NB4 (cell line): ENCODE results near the gene MRPL49.
"Not testable (repeated sequence)": the region's sequence is repeated elsewhere in the genome, so short reads cannot be mapped to it uniquely, and the experiment has no call there.

Source experiments
- DNase-seq: peaks from one replicate; pipeline ENCODE4 v3.0.0; 2010; ENCODE audit warnings: low read depth
- H3K4me3 ChIP-seq: one replicate; pipeline ENCODE4 v1.5.1; 2011; ENCODE audit warnings: mild to moderate bottlenecking, low read depth, low read length, moderate library complexity
- MYC ChIP-seq: IDR thresholded peaks from 2 replicates; pipeline ENCODE4 v1.6.1; 2011; ENCODE audit warnings: low read depth, low read length
- POLR2A ChIP-seq: IDR thresholded peaks from 2 replicates; pipeline ENCODE4 v1.6.1; 2011; ENCODE audit warnings: mild to moderate bottlenecking; ENCODE audit not compliant: insufficient read length; ENCODE audit errors: extremely low read depth
- TF ChIP-seq, protein P1 (sequence below): IDR thresholded peaks from 2 replicates; pipeline ENCODE4 v1.6.1; 2011; ENCODE audit warnings: low read depth, low read length
- TF ChIP-seq, protein P2 (sequence below): IDR thresholded peaks from one replicate; pipeline ENCODE4 v1.5.1; 2012; ENCODE audit warnings: low read depth, low read length

Gene MRPL49

DNA sequence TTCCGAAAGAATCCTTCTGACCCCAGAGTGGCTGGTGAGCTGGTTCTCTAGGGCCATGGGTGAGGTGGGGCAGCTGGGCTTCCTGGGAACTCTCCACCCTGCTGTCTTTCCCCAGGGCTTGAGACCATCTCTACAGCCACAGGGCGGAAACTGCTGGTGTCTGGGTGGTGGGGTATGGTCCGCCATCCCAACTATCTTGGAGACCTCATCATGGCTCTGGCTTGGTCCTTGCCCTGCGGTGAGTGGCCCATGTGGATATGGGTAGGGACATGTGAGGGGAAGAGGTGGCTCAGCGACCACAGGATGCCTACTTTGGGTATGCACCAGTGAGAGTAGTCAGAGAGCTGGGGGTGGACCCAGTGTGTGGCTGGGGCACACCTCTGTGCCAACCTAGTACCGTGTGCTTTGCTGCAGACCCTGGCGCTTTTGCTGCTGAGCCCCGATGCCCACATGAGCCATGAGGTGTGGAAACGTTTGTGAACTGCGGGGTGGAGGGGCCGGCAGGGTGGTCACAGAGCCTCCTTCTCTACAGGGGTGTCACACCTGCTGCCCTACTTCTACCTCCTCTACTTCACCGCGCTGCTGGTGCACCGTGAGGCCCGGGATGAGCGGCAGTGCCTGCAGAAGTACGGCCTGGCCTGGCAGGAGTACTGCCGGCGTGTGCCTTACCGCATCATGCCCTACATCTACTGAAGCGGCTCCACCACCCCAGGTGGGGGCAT lies 6.6 kb upstream of the MRPL49 start:
- peak; percentile 12 for DNase-seq
- TF ChIP-seq, protein P1, sequence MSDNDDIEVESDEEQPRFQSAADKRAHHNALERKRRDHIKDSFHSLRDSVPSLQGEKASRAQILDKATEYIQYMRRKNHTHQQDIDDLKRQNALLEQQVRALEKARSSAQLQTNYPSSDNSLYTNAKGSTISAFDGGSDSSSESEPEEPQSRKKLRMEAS, result no peak
- TF ChIP-seq MYC (no peak), POLR2A (no peak)
- TF ChIP-seq, protein P2, sequence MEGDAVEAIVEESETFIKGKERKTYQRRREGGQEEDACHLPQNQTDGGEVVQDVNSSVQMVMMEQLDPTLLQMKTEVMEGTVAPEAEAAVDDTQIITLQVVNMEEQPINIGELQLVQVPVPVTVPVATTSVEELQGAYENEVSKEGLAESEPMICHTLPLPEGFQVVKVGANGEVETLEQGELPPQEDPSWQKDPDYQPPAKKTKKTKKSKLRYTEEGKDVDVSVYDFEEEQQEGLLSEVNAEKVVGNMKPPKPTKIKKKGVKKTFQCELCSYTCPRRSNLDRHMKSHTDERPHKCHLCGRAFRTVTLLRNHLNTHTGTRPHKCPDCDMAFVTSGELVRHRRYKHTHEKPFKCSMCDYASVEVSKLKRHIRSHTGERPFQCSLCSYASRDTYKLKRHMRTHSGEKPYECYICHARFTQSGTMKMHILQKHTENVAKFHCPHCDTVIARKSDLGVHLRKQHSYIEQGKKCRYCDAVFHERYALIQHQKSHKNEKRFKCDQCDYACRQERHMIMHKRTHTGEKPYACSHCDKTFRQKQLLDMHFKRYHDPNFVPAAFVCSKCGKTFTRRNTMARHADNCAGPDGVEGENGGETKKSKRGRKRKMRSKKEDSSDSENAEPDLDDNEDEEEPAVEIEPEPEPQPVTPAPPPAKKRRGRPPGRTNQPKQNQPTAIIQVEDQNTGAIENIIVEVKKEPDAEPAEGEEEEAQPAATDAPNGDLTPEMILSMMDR, result no peak
- no peak overlapping the region for H3K4me3 ChIP-seq

DNA sequence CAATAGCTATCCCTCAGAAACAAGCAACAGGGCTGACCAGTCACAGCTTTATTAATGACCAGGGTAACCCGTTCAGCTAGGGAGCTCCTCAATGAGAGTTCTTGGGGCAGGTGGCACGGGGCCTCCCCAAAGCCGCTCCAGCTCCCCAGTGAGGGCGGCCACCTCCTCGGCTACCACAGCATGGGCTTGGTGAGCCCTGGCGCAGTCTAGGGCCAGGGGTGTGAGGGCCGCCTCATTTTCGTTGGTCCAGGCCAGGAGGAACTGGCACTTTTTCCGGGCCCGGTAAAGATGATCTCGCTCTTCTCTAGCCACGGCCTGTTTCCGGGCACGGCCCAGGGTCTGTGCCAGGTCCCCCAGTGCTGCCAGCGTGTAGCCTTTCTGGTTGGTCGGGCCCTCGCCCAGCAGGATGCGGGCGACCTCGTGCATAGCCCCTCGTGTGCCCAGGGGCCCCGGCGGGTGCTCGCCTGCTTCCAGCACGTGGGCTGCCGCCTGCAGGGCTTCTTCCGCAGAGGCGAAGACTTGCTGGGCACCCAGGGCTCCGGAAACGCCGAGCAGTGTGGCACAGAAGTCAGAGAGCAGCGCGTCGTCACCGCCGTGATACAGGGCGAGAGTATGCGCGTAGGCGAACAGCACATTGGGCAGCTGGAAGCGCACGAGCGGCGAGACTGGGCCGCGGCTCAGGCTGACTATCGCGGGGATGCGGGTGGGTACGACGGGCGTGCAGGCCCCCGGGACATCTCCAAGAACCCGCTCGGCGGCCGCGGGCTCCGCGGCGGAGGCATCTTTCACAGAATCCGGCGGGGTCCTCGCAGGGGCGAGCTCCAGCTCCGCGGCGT lies 5.5 kb upstream of the MRPL49 start:
- TF ChIP-seq, protein P2, result no peak
- TF ChIP-seq, protein P1, result no peak
- TF ChIP-seq MYC (no peak), POLR2A (no peak)
- H3K4me3 ChIP-seq, result peak overlapping the region; percentile 87
- DNase-seq, result peak; percentile 70

DNA sequence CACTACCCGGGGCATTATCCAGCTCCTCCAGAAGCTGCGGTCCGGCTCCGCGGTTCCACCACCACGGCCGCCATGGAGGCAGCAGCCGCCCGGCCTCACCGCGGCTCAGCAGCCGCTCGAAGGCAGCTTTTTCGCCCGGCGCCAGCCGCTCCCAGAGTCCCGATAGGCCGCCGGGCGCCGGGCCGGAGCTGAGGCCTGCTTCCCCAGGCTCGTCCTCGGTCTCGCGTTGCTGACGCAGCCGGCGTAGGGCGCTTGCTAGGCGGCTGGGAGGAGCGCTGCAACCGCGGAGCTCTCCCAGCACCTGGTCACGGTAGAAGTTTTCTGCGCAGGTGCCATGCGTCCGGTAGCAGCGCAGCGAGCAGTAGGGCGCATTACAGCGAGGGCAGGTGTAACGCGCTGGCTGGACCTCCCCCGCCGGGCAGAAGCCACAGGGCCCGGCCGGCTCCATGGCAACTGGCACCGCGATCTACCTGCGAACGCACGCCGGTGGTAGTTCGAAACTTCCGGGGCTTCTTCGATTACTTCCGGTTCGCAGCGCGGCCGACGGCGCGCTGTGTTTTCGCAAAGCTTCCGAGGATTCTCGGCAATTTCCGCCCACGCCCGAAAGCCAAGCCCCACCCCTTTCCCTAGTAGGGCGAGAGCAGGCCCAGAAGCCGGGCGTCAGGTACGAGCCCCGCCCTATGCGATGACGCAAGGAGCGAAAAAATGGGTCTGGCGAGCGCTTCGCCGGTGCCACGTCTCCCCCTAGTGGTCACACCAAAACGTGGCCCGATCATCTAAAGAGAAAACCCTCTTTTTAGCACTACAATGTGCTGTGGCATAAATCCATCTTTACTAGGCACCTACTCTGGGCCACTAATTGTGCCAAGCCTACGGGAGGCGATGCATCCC lies 4.7 kb upstream of the MRPL49 start, which contains the start of gene ZNHIT2:
Gene ZNHIT2, minus strand, starts transcription at position 496 of the 891 bp plus-strand sequence. Its CDS starts 48 bp downstream, at position 448.
- peak within 1 kb of the TSS; percentile 87 for H3K4me3 ChIP-seq
- DNase-seq, result peak; percentile 99
- TF ChIP-seq, protein P1, result peak; percentile 66
- TF ChIP-seq POLR2A, result peak; percentile 70
- peak; percentile 54; the same call in 1 of the 2 replicates for TF ChIP-seq MYC
- TF ChIP-seq, protein P2, result peak; percentile 89

DNA sequence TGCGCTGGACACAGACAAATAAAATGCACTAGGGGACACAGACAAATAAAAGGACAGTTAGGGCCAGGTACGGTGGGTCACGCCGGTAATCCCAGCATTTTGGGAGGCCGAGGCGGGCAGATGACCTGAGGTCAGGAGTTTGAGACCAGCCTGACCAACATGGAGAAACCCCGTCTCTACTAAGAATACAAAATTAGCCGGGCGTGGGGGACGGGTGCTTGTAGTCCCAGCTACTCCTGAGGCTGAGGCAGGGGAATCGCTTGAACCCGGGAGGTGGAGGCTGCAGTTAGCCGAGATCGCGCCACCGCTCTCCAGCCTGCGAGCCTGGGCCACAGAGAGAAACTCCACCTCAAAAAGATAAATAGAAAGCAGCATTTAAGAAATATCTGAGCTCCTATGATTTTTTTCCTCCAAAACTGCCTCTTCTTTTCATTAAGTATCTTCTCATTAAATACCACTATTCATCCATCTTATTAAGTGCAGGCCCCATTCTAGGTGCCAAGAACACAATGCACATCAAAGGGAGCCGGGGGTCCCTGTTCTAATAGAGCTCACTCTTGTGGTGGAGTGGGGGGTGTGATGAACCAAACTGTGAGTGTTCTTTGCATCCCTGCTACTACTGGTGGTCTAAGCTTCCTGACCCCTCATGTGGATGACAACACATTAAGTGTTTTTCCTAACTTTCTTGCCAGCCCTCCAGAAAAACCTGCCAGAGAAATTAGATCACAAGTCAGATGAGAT lies 3.9 kb upstream of the MRPL49 start:
- TF ChIP-seq POLR2A, result no peak
- TF ChIP-seq, protein P2, result no peak
- TF ChIP-seq, protein P1, result no peak
- TF ChIP-seq MYC, result no peak
- no peak for DNase-seq
- H3K4me3 ChIP-seq, result no peak overlapping the region

DNA sequence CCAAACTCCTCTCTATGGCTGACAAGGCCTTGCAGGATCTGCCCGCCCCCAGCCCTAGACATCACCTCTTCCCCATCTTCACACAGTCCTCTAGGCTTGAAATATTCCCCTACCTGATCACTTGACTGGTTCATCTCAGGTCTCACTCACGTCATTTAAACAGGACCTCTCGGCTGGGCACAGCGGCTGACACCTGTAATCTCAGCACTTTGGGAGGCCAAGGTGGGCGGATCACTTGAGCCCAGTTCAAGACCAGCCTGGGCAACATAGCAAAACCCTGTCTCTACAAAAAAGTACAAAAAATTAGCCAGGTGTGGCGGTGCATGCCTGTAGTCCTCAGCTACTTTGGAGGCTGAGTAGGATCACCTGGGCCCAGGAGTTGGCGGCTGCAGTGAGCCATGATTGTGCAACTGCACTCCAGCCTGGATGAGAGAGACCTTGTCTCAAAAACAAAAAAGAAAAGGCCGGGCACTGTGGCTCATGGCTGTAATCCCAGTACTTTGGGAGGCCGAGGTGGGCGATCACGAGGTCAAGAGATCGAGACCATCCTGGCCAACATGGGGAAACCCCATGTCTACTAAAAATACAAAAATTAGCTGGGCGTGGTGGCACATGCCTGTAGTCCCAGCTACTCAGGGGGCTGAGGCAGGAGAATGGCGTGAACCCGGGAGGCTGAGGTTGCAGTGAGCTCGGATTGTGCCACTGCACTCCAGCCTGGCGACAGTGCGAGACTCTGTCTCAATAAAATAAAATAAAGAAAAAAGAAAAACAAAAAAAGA lies 3.0 kb upstream of the MRPL49 start:
- not testable (repeated sequence) for DNase-seq, H3K4me3 ChIP-seq
